Heart left ventricle (tissue), 16 donors: ENCODE measurements around the gene RAPSN. TPM values are rescaled to one million over a fixed set of nuclear protein-coding genes. Genes with fewer than 3 reads are reported as not detected.

Experiments used
- ATAC-seq, 4 donors: fragments of 200-7000 bp; cut with Tn5 transposase; one replicate each; pipeline ENCODE4 v1.9.1; 2020 to 2022; ENCODE audit warnings: moderate library complexity in 4 of 4, mild to moderate bottlenecking in 3 of 4, moderate number of reproducible peaks in 1 of 4
- DNase-seq, 5 donors: peaks; one replicate each; pipeline ENCODE4 v3.0.0-alpha.2; 2020
- H3K27ac ChIP-seq, 12 donors: fragments of 200-600 bp; sonication (generic) in 4 of 12; one replicate each; pipeline versions ENCODE4 v1.5.0 to v1.8.0; 2016 to 2022; ENCODE audit warnings: mild to moderate bottlenecking in 2 of 12
- H3K27me3 ChIP-seq, 9 donors: fragments of 200-600 bp; sonication (generic) in 2 of 9; one replicate each; pipeline versions ENCODE4 v1.5.1 to v1.8.0; 2016 to 2022; ENCODE audit warnings: mild to moderate bottlenecking in 3 of 9
- H3K36me3 ChIP-seq, 9 donors: fragments of 200-600 bp; sonication (generic) in 2 of 9; one replicate each; pipeline versions ENCODE4 v1.5.0 to v1.8.0; 2018 to 2022; ENCODE audit warnings: mild to moderate bottlenecking in 2 of 9
- H3K4me1 ChIP-seq, 12 donors: fragments of 200-600 bp; sonication (generic) in 4 of 12; one replicate each; pipeline versions ENCODE4 v1.5.0 to v1.8.0; 2016 to 2022; ENCODE audit warnings: mild to moderate bottlenecking in 3 of 12
- H3K4me3 ChIP-seq, 12 donors: fragments of 200-600 bp; sonication (generic) in 4 of 12; one replicate each; pipeline versions ENCODE4 v1.5.0 to v1.8.0; 2017 to 2022; ENCODE audit warnings: mild to moderate bottlenecking in 9 of 12, moderate library complexity in 4 of 12
- H3K9me3 ChIP-seq, 12 donors: fragments of 200-600 bp; sonication (generic) in 4 of 12; one replicate each; pipeline versions ENCODE4 v1.5.0 to v1.8.0; 2016 to 2022; ENCODE audit warnings: mild to moderate bottlenecking in 1 of 12
- CTCF ChIP-seq, 12 donors: fragments of 200-600 bp; sonication (generic) in 4 of 12; IDR thresholded peaks; one replicate each; pipeline versions ENCODE4 v1.5.0 to v1.8.0; 2018 to 2022; ENCODE audit warnings: antibody characterized with exemption in 12 of 12, mild to moderate bottlenecking in 5 of 12
- POLR2A ChIP-seq, 2 donors: fragments of 450-650 bp; IDR thresholded peaks; one replicate each; pipeline ENCODE4 v1.6.1; 2017; ENCODE audit warnings: antibody characterized with exemption in 2 of 2, mild to moderate bottlenecking in 2 of 2, moderate library complexity in 2 of 2
- WGBS, 4 donors: extraction: QIAGEN DNeasy Blood & Tissue Kit in 2 of 4; methylation state at CpG; one replicate each; pipeline versions ENCODE4 v1.1.5 to v1.1.7; 2013 to 2018; 5-methylcytosine and 5-hydroxymethylcytosine counted together
- intact Hi-C, 10 donors: fragments of 100-400 bp; cut with DNase I; formaldehyde crosslinking; loops; one replicate each; pipeline versions ENCODE4 v1.11.1 to v1.14.2; 2022
- polyA plus RNA-seq, 2 donors: library from polyadenylated mRNA; stranded (reverse); fragments of 200-250 nt; gene quantifications; one replicate each; pipeline ENCODE4 v1.2.3, GENCODE V29; 2013
- total RNA-seq, 9 donors: library from RNA; depleted of rRNA in 2 of 9; stranded (reverse); fragments of >200 nt in 2 of 9; fragmentation: NEBNext Ultra II Directional in 3 of 9; extraction: Animal tissue kit (Norgen Biotek cat#: 25700) in 3 of 9; gene quantifications; one replicate each; pipeline versions ENCODE4 v1.1.0 to v1.2.4, GENCODE V29; 2016 to 2023
- donor health status: ischemic (EF 13 %, LVEDD 7.1; RV severe dilation, severe dysfunction).
- donor health status: healthy with polysubstance abuse.
- donor health status: DM: no; HTN: yes; CAD: no.
- donor health status: DM: no; HTN: no; CAD: no.
- donor health status: ischemic (EF 25% LVEDD 6.9; RV normal size, moderate dysfunction).
- donor health status: ischemic (EF 25% LVEDD 5.7; RV mildly dilated, moderate dysfunction).
- donor health status: healthy.
- donor health status: DM: yes; HTN: yes; CAD: no.
- donor health status: ischemic (EF 35%, LVEDD 5.7; RV mildly dilated, moderate dysfunction).
- donor health status: nonischemic (EF 11% LVEDD 7.7; RV severe dilation, severe dysfunction).
- donor health status: DM: yes; HTN: yes; CAD: no.
- donor health status: PGD.
- donor health status: ischemic (EF 29% LVEDD 5.4; RV normal size, mild dysfunction).
- donor health status: nonischemic (EF 23%, LVEDD 6.1; RV moderate dilation, normal function).

Gene RAPSN
- total and polyA plus RNA-seq, 11 donors = 0.43 to 6.5 (median 3.2) TPM

GRCh38 chr11:47411884-47412746, 36.8 kb downstream of the RAPSN start:
- Histone ChIP-seq H3K36me3 (peaks cover 0 to 57% (median 49%) of the 10 kb centered on the region in 9 donors), H3K9me3 (no peaks in the 10 kb centered on the region), H3K4me1 (peaks cover 7 to 76% (median 44%) of the 10 kb centered on the region in 12 donors), H3K27me3 (no peaks in the 10 kb centered on the region), H3K4me3 (no peak overlapping the region), H3K27ac (peak overlapping the region in 1 of 12 donors; percentile 15)
- TF ChIP-seq POLR2A (IDR thresholded peaks at IDR 0.05) = no peak
- peak; percentile 37 to 91 (median 60) for TF ChIP-seq CTCF (IDR thresholded peaks at IDR 0.05)
- intact Hi-C loops = no loop called here
- no peak for ATAC-seq
- 76 to 88% (median 78%) methylated on average over 6 to 12 of the region's 12 CpGs for WGBS, 4 donors
- peak in 3 of 5 donors; percentile 58 to 86 (median 59) for DNase-seq

DNA sequence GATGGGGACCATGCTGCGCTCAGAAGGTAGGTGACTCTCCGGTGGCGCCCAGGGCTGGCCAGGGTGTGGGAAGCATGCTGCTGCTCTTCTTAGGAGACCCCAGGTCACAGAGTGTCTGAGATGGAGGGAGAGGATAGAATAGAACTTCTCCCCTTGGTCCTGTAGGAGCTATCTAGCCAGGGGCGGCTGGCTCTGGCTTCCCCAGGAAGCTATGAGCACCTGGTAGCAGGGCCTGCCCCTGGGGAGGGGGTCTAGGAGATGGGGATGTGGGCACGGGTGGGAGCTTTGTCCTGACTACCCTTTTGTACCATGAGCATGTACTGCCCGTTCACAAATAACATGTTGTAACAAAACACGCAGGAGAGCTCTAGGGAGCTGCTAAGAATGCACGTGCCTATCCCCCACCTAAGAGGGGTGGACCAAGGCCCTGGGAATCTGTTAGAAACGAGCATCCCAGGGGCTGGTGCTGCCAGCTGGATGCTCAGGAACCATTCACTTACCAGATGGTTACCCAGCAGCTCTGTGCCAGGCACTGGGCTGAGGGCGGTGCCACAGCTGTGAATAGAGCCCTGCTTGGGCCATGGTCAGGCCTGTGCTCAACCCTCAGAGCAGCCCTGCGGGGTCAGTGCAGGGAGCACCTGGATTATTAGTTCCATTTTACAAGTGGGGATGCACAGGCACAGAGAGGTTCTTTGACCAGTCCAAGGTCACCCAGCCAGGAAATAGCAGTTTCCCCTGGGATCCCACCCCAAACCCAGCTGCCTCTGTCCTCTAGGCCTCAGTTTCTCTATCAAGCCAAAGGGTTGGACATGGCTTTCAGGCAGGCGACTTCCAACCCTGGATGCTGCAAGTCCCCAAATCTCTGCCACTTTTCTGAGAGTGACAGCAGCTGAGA, 38.3 kb downstream of the RAPSN start:
- ATAC-seq (no peak), DNase-seq (no peak)
- Histone ChIP-seq H3K36me3 (peaks cover 0 to 53% (median 44%) of the 10 kb centered on the region in 9 donors), H3K27ac (peak overlapping the region in 7 of 12 donors; percentile 10 to 98 (median 92)), H3K4me3 (peak overlapping the region in 6 of 12 donors; percentile 60 to 88 (median 80)), H3K27me3 (no peaks in the 10 kb centered on the region), H3K4me1 (peaks cover 2 to 66% (median 35%) of the 10 kb centered on the region in 12 donors), H3K9me3 (no peaks in the 10 kb centered on the region)
- no peak for TF ChIP-seq POLR2A (IDR thresholded peaks at IDR 0.05)
- TF ChIP-seq CTCF (IDR thresholded peaks at IDR 0.05) = no peak
- intact Hi-C loops = no loop called here
- 78 to 91% (median 81%) methylated on average over 6 to 12 of the region's 12 CpGs for WGBS, 4 donors

DNA sequence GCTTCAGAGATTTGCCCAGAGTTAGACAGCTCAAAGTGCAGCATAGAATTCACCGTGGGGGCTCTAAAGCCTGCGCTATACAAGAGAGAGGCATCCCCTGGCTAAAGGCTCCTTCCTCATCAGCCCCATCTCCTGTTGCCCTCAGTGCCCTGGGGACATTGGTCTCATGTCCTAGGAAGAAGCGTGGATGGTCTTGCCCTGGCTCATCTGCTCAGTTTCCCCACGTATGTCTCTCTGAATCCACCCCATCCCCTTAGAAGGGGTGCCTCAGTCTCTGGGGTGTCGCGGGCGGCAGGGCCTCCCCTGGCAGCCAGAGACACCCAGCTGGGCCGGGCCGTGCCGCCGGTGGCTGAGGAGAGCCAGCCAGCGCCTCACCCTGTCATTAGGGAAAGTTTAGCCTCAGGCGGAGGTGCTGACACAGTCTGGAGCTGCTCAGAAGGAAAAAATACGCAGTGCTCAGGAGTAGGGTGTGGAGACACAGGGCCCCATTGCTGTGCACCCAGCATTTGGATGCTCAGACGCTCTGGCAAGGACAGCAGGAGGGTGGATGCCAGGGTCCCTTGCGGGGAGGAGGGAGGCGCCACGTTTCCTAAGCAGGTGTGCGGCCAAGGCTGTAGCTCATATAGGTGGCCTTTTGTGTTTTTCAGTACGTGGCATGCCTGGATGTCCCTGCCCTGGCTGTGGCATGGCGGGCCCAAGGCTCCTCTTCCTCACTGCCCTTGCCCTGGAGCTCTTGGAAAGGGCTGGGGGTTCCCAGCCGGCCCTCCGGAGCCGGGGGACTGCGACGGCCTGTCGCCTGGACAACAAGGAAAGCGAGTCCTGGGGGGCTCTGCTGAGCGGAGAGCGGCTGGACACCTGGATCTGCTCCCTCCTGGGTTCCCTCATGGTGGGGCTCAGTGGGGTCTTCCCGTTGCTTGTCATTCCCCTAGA, 39.2 kb downstream of the RAPSN start:
- ATAC-seq (no peak), DNase-seq (peak in 3 of 5 donors; percentile 27 to 51 (median 29))
- Histone ChIP-seq H3K4me1 (peaks cover 0 to 57% (median 29%) of the 10 kb centered on the region in 12 donors), H3K27me3 (no peaks in the 10 kb centered on the region), H3K4me3 (peak overlapping the region; percentile 42 to 91 (median 80)), H3K27ac (peak overlapping the region; percentile 69 to 98 (median 92)), H3K9me3 (no peaks in the 10 kb centered on the region), H3K36me3 (peaks cover 0 to 44% (median 37%) of the 10 kb centered on the region in 9 donors)
- WGBS, 4 donors = 55 to 75% (median 71%) methylated on average over 21 to 31 of the region's 31 CpGs
- TF ChIP-seq CTCF (IDR thresholded peaks at IDR 0.05) (no peak), POLR2A (IDR thresholded peaks at IDR 0.05) (no peak)
- intact Hi-C loops = loop anchor here in 9 of 10 donors (2.0 to 5.0 kb wide), 3 partner anchors 17 to 37 kb away; partner anchors contain the start of gene PSMC3 (in 1 of the 9)
